CMK (cell line): Measurements from ENCODE around the gene PMEL.
"Not testable (repeated sequence)": the region's sequence is repeated elsewhere in the genome, so short reads cannot be mapped to it uniquely, and the experiment has no call there.

Source experiments
- DNase-seq: peaks from one replicate; pipeline ENCODE4 v3.0.0-alpha.2; 2010; ENCODE audit warnings: low read depth

The PMEL gene

DNA sequence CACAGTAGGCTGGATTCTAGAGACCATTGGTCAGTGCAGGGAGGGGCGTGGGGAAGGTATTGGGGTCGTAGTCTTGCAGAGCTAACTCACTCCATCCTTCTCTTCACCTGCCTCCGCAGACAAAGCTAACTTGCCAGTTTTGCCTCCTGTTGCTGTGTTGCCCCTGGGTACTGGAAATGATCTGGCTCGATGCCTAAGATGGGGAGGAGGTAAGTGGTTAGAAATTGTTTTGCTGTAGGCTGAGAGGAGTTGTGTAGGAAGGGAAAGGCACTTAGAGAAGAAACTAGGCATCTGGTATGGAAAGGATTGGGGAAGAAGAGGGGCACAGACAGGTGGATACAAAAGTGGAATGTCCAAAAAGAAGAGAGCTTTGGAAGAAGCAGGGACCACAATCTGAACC lies 23.8 kb downstream of the PMEL start:
- DNase-seq = no peak

- DNase-seq = peak; percentile 80
Measured at GRCh38 chr12:55940065-55940732, 25.6 kb downstream of the PMEL start.

DNA sequence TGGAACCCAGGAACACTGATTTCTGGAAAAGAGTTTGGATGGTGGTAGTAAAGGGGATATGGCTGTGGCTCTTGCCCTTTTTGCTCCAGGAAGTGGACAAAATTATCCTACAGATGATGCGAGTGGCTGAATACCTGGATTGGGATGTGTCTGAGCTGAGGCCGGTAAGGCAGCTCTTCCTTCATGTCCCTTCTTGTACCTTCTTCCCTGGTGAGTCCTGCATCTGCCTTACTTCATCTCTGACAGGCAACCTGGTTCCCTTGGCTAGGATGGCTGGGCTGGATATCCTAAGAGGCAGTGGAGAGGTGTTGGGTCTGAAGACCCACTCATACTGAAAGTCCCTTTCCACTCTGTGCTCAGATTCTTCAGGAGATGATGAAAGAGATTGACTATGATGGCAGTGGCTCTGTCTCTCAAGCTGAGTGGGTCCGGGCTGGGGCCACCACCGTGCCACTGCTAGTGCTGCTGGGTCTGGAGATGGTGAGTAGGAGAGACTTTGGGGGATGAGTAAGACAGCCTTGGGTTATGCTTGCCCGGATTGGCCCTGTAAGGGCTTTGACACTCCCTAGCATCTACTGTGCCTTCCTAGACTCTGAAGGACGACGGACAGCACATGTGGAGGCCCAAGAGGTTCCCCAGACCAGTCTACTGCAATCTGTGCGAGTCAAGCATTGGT lies 26.9 kb downstream of the PMEL start:
- no peak for DNase-seq

DNA sequence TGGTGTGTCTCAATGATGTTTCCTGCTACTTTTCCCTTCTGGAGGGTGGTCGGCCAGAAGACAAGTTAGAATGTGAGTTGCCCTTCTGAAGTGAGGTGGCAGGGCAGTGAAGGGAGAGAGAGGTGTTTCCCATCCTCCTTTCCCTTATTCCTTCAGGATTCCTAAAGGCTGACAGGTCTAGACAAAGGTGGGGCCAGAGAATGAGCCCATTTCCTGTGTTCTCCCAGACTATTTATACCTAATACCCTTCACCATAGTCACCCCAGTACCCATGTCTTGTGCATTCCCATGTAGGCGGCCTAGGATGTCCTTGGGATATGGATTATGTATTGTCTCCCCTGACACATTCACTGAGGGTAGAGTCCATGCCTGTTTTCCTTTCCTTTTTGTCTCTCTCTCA lies 27.9 kb downstream of the PMEL start:
- DNase-seq = no peak

GRCh38 chr12:55935738-55936151 lies 30.1 kb downstream of the PMEL start:
- no peak for DNase-seq

GRCh38 chr12:55934773-55935172 lies 31.1 kb downstream of the PMEL start:
- DNase-seq = no peak

DNA sequence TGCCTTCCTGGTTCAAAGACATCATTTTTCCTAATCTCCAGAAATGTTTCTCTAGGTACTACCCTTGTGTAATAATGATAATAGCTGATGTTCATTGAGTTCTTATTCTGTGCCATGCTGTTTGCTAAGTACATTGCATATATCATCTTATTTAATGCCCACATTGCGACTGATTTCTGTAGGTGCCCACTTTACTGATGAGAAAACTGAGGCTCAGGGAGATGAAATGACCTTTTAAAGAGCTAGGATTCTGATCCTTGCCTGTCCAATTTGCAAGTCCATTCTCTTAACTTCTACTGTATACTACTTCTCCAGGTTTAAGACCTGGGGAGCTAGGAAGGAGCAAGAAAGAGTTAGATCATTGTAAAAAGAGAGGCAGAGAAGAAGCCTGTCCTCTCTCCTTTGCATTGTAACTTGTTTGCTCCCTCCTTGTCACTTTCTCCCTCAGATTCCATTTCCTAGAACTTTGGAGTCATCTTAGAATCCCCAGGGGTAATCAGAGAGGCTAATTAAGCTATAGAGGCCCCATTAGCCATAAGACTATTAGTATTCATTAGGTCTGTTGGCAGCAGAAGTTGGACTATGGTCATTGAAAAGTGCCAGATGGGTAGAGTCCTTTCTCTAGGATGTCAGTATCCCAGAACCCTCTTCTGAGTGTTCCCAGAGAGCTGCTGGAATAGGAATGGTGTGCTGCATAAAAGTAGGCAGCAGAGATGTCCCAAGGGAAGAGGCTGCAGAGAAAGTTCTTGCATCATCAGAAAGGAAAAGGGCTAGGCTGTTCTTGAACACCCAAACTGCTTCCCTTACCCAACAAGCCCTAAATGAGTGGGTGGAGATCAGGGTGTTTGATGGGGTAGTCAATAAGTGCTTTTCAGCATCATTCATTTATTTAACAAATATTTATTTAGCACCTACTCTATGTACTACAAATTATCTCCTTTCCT lies 31.8 kb downstream of the PMEL start:
- no peak for DNase-seq

DNA sequence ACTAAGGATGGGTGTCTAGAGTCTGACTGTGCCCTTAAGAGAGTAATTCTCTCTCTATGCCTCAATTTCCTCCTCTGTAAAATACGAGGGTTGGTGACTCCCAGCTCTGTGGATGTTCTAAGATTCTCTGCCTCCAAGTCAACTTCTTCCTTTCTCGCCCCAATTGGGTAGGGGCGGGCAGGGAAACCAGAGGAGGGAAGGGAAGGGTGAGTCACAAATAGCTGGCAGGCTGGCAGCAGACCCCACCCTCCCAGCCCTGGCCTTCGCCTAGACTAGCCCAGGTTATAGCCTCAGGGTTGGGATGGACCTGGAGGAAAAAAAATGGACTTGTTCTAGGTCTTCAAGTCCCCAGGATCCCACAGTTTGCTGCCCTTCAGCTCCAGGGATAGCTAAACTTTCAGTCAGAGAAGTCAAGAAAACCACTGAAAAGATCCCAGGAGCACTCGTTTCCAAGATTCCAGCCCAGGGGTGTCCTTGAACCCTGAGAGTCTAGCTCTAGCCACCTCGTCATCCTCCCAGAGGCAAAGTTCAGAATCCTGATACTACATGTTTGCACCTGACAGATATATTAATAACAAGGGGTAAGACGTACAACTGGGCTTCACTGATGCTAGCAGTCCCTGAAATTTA lies 32.6 kb downstream of the PMEL start:
- no peak for DNase-seq

DNA sequence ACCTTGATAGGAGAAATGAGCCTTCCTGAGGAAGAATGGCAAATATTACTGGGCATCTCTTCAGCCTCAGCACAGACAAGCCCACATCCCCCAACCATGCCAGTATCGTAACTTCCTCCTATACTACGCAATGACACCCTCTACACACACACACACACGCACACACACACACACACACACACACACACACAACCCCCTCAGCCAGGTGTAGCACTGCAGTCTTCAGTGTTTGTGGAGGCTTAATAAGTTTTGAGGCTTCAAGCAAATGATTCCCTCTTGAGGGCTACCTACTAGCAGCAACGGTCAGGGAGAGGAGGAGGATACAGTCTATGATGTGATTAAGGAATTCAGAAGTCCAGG lies 33.3 kb downstream of the PMEL start:
- DNase-seq = no peak

DNA sequence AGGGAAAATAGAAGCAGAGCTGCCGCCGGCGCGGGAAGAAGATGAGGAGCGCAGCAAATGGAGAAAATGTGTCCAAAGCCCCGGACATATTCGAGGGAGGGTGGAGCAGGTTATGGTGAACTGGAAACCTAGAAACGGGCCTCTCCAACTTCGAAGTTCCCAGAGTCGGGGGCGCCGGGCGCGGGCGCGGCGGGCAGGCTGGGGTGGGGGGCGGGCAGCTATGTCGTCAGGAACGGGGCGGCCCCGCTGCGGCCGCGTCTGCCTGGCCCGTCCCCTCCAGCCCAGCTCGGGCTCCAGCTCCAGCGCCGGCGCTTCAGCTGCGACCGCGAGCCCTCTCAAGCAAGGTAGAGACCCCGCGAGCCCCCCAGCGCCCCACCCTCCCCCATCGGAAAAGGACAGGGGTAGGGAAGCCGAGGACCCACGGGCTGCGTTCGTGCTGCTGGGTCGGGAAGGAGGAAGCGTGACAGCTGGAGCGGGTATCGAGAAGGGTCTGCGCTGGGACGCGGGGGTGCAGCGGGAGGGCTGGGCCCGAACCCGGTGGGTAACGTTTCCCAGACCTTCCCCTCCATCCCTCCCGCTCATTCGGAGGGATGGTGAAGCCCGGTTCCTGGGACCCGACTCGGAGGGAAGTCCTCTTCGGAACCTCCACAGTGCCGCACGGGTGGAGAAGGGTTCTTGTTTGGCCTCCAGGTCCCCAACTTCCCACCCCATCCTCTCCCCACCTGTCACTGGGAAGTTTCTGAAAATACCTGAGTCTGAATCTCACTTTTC lies 33.9 kb downstream of the PMEL start:
- peak; percentile 20 for DNase-seq

DNA sequence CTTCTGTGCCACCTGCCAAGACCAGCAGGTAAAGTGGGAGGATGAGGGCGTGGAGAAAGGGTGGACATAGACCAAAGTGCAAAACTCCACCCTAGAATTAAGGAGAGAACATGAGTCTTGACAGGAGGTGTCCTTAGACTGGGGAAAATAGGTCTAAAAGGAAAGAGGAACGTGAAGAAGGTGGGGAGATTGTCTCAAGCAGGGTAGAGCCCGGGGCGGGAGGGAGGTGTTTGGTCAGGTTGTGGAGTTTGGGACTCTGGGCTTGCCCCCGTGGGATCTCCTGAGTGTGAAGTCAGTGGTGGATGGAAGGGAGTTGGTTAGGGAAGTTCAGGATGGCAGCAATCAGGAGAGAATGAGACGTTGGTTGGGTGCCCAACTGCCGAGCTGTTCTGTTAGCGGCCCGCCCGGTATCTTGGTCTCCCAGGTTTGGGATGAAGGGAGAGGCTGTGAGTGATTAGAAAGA lies 34.5 kb downstream of the PMEL start:
- no peak for DNase-seq

- DNase-seq = peak; percentile 37
Measured at GRCh38 chr12:55930771-55931316, 35.0 kb downstream of the PMEL start, which contains the start of gene DGKA. DGKA (plus strand) TSS chr12:55931162; CDS start chr12:55936504, 5,342 bp downstream.

- no peak for DNase-seq
Measured at GRCh38 chr12:55929306-55929791, 36.5 kb downstream of the PMEL start.

GRCh38 chr12:55927588-55928502 lies 38.0 kb downstream of the PMEL start, which contains the start of gene PYM1:
PYM1 (minus strand) TSS chr12:55927894; CDS start chr12:55927761, 133 bp downstream.
- peak; percentile 87 for DNase-seq

DNA sequence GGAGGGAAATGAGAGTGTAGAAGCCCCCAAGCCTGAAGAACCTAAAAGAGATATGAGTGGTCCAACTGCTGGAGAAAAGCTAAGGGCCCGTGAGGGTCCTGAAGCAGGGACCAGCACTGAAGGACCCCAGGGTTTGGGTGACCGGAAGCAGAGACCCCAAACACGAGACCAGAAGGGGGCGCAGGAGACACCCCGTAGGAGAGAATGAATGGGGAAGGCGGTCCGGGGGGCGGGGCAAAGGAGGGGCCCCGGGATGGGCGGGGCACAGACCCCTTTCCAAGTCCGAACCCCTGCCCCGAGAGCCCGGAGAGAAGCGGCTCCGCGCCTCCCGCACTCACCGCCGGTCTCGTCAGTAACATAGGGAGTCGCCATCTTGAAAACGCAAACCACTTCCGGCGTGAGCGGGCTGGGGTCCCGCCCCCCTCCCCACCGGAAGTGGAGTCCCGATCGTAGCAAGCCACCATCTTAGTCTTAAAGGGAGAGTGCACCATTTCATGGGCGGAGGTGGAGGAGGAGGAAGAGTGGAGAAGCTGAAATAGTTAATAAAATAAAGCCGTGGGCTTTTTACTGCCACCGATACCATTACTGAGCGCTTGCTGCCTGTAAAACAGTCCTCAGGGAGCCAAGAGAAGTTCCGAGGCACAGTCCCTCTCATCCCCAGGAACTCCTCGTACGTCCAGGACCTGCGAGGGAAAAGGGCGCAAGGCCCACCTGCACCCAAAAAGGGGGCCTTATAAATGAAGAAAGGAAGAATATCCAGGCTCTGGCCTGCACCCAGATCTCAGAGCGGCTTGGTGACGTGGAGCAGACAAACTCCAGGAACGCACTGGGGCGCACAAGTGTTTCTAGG lies 38.9 kb downstream of the PMEL start:
- peak; percentile 84 for DNase-seq

DNA sequence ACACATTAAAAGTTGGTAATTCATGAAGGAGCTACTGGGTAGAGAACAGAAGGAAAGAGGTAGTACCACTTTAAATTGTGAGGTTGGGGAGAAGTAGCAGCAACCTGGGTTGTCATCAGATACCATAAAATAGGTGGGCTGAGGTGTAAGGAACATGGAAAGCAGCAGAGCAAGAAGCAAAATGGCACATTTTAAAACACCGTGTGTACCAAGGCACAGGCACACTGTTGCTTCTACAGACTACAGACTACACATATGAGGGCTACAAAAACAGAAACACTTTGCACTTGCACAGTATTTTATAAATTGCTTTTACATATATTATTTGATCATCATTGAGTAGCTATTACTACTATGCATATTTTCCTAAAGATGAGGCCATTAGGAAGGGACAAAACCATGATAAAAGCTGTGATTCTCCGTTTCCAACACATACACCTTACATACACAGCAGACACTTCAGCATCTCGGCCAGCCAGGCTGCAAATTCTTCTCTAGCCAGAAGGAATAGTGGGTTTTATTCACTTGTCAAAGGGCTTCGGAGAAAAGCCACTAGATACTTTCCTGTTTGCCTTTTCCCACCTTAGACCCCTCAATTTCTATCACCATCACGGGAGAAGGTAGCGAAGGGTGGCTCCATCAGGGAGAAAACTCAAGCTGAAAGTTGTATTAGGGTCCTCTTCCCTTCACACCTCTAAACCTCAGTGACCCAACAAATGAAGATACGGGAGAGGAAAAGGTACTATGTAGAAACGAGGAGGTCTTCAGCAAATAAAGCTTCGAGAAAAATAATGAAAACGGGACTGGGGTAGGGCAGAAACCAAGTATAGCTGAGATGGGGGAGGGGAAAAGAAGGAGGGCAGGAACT lies 39.7 kb downstream of the PMEL start:
- DNase-seq = no peak

DNA sequence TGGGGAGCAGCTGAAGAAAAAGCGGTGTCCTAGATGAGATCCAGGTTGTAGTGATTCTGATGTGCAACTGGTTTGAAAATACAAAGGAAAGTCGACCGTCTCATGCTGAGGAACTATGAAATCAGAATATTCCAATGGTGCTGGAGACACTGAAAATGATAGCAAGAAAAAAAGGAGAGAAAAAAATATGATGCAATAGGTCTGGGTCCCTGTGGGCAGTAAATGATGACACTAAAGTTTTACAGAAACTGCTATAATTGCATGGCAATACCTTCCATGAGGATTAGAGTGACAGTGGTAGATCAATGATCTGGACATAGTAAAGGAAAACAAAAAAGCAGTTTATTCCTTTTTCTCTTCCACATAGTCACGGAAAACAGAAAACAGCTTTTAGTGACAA lies 40.5 kb downstream of the PMEL start:
- DNase-seq = no peak

GRCh38 chr12:55923648-55924047 lies 42.2 kb downstream of the PMEL start:
- not testable (repeated sequence) for DNase-seq
